Measurements from ENCODE around the gene DAPK3.
"Not testable (repeated sequence)": the region's sequence is repeated elsewhere in the genome, so short reads cannot be mapped to it uniquely, and the experiment has no call there.

The DAPK3 gene

DNA sequence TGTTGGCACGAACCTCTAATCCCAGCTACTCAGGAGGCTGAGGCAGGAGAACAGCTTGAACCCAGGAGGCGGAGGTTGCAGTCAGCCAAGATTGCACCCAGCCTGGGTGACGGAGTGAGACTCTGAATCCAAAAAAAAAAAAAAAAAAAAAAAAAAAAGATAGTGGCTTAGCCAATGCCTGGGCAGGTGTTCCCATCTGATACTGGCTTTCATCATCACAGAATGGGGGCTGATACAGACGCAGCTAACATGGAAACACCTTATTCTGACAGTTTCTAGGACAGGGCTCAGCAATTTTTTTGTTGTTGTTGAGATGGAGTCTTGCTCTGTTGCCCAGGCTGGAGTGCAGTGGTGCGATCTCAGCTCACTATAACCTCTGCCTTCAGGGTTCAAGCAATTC lies 29.9 kb upstream of the DAPK3 start:
- DNase-seq = not testable (repeated sequence)

DNA sequence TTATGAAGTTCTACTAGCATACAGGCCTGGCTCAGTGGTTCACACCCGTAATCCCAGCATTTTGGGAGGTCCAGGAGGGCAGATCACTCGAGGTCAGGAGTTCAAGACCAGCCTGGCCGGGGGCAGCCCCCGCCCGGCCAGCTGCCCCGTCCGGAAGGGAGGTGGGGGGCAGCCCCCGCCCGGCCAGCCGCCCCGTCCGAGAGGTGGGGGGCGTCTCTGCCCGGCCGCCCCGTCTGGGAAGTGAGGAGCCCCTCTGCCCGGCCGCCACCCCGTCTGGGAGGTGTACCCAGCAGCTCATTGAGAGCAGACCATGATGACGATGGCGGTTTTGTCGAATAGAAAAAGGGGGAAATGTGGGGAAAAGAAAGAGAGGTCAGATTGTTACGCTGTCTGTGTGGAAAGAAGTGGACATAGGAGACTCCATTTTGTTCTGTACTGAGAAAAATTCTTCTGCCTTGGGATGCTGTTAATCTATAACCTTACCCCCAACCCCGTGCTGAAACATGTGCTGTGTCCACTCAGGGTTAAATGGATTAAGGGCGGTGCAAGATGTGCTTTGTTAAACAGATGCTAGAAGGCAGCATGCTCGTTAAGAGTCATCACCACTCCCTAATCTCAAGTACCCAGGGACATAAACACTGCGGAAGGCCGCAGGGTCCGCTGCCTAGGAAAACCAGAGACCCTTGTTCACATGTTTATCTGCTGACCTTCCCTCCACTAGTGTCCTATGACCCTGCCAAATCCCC lies 27.9 kb upstream of the DAPK3 start:
- DNase-seq = not testable (repeated sequence)

DNA sequence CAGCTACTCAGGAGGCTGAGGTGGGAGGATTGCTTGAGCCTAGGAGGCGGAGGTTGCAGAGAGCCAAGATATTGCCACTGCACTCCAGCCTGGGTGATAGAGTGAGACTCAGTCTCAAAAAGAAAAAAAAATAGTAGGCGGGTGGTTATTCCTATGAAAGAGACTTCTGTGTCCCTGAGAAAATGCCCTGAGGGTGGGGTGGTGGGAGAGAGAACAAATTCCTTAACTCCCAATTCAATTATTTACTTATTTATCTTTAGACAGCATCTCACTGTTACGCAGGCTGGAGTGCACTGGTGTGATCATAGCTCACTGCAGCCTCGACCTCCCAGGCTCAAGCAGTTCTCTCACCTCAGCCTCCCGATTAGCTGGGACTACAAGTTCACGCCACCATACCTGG lies 24.7 kb upstream of the DAPK3 start:
- DNase-seq = no peak

DNA sequence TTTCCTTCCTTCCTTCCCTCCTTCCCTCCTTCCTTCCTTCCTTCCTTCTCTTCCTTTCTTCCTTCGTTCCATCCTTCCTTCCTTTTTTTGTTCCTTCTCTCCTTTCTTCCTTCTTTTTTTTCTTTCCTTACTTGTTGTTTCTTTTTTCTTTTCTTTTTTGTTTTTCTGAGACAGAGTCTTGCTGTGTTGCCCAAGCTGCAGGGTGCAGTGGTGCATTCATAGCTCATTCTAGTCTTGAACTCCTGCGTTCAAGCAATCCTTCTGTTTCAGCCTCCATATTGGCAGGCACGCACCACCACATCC lies 19.9 kb upstream of the DAPK3 start:
- DNase-seq = peak in 1 of 3 donors; percentile 17

DNA sequence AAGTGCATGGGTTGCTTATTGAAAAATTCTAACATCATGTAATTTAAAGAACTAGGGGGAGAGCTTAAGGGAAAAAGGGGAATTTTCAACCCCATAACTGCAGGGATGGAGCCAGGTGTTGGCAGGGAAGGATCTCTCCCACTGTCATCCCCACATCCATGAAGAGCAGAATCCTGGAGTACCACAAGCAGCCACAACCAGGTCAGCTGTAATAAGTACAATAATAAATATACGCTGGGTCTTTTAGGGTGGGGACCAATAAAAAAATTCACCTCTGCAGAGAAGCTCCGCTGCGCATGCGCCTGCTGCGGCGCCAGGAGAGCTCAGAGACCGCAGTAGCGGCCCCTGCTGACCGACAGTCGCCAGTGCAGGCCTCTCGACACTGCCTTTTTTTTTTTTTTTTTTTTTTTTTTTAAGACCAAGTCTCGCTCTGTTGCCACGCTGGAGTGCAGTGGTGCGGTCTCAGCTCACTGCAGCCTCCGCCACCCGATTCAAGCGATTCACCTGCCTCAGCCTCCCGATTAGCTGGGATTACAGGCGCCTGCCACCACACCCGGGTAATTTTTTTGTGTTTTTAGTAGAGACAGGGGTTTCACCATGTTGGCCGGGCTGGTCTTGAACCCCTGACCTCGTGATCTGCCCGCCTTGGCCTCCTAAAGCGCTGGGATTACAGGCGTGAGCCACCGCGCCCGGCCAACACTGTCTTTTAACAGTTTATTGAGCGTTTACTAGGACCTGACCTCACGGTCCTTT lies 16.9 kb upstream of the DAPK3 start:
- DNase-seq = peak; percentile 92 to 96 (median 95)

DNA sequence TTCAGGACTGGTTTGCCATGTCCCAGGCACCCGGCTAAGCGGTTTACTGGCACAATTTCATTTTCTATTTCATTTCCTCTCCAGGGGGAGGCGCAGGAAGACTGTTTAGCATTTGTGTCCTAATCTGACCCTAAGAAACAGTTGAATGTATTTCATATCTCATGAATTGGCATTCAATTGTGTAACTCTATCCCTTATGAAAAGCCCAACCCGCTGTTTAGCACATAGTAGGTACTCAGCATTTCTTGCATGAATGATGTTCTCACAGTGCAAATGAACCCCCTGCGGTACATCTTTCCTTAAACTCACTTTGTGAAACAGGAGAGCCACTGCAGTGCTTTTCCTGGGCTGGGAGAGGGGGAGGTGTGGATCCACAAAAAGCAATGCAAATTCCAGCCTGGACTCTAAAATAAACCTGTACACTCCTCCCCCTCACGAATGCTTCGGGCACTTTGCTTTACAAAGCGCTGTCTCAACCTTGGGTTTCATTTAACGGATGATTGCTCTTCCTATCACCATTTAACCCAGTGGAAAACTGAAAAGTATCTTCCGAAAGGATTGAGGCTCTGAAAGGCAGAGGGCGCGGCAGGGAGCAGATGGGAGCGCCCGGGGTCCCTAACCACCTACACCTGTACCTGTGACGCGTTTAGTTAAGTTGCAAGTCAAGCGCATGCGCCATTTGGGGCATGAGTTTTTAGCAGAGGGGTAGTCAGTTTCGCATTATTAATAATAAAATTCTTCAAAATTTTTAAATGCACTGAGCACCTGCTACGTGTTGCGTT lies 15.6 kb upstream of the DAPK3 start:
- peak; percentile 87 to 91 (median 90) for DNase-seq

DNA sequence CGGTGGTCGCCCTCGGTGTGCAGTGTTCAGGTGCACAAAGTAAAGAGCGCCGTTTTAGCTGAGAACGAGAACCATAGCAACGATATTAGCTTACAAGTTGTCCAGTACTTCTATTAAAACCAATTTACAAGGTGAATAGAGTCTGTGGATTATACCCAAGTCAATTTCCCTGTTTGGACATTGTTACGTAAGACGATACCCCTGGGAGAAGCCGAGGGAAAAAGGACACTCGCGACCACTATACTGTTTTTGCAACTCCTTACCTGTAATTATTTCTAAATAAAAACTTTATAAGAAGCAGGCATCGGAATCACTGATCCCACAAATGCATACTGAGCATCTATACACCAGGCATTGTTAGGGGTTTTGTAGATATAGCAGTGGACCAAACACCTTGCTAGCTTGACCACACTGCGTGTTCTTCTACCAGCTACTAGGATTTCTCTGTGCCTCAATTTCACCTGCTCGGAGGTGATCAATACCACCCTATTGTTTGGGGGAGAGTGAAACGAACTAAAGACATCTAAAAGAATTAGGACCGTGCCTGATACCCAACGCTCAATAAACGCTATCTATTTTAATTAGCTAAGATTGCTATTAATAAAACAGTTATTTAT lies 14.9 kb upstream of the DAPK3 start:
- no peak for DNase-seq

DNA sequence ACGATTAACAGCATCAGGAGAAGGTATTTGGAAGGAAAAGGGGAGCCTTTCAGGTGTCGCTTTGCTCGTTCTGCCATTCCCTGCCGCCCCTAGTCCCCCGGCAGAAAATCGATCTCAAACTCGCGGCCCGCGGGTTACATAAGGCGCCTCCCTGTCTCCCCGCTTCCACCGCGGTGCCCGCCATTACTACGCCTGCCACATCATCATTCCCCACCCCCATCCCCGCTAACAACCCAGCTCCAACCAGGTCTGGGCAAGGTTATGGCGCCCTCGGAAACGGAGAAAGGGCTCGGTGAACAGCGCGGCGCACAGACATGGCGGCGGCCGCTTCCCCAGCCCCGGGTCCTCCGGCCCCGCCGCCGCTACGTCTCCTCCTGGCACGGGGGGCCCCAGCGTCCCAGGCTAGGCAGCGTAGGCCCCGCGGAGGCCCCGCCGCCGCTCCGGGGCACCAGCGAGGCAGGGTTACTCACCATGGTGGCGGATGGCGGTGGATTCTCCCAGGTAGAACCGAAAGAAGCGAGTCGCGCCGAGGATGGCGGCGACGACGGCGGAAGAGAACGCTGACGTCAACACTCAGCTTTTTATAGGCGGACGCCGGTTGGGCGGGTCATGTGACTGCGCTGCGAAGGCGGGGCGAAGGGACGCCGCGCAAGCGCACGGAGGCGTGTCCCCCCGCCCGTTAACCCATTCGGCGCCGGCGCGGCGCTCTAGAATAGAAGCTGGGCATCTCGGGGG lies 14.2 kb upstream of the DAPK3 start, which contains the start of gene EEF2:
Gene EEF2, minus strand, starts transcription at position 556 of the 735 bp plus-strand sequence. Its CDS starts 83 bp downstream, at position 473.
- peak; percentile 97 to 98 (median 98) for DNase-seq

DNA sequence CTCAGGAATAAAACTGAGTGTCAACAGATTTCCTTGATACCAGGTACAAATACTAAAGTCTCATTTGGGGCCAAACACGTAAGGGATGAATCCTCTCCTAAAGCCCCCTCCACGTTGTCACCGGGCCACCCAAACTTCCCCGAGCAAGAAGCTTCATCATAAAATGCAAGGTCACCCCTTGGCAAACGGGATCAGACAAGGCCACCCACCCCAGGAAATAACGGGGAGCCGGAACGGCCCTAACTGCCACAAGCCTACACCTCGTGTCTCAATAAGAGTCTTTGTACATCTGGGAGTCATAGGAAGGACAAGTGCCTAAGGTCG lies 13.6 kb upstream of the DAPK3 start:
- peak in 2 of 3 donors; percentile 21 to 26 for DNase-seq

DNA sequence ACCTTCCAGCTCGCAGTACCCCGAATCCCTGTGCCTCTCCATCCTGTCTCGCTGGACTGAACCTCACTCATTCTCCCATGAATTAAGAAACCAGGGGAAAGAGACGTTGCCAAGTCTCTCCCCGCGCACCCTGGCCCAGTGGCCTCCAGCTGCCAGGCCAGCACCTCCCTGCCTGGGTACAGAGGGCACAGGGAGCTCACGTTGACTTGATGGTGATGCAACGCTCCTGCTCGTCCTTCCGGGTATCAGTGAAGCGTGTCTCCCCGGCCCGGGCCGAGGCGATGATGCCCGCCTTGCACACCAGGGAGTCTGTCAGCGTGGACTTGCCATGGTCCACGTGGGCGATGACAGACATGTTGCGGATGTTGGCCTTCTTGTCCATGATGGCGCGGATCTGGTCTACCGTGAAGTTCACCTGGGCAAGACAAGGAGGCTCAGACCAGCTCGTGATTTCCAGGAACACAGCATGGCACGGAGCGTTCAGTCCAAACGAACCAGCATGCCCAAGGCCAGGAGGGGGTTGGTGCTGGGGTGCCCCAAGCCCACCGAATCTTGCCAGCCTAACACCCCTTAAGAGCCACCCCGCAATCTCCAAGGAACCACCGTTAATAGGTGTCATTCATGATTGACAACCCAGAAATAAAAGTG lies 13.2 kb upstream of the DAPK3 start:
- DNase-seq = peak; percentile 39 to 52 (median 41)

DNA sequence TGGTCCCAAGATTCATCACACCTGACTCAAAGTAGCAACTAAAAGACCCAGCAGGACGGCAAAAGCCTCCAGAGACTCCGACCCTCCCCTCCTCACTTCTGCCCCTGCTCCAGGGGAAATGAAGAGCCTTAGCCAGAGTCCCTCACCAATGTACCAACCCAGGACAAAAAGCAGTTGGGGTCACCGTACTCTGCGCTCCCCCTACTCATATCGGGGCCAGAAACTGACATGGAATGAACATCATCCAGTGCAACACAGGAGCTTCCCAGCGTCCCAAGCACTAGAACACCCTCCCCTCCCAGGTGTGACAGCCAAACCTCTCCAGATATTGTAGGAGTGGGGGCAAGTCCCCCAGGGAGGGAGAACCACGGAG lies 12.6 kb upstream of the DAPK3 start:
- DNase-seq = no peak

DNA sequence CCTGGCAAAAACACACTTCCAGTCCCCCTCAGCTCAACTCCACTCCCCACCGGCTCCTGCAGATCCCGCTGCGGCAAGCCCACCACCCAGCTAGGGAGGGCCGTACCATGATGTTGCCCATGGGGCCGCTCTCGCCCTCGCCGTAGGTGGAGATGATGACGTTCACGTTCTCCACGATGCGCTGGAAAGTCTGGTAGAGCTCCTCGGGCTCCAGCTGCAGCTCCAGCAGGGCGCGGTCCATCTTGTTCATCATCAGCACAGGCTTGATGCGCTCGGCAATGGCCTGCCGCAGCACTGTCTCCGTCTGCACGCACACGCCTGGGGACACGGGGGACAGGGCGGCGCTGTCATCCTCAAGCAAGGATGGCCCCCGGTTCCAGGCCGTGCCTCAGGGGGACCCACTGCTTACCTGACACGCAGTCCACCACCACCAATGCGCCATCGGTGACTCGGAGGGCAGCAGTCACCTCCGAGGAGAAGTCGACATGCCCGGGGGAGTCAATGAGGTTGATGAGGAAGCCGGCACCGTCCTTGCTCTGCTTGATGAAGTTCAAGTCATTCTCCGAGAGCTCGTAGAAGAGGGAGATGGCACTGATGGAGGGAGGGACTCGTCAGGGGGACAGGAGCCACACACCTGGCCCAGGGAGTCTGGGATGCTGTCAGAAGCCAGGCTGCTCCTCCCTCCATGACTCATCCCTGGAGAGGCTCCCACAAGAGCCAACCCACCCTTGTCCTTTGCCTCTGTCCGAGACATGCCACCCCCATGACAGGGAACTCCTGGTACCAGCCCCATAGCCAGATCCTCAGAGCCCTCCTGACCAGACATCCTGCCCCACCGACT lies 12.0 kb upstream of the DAPK3 start:
- DNase-seq = no peak

DNA sequence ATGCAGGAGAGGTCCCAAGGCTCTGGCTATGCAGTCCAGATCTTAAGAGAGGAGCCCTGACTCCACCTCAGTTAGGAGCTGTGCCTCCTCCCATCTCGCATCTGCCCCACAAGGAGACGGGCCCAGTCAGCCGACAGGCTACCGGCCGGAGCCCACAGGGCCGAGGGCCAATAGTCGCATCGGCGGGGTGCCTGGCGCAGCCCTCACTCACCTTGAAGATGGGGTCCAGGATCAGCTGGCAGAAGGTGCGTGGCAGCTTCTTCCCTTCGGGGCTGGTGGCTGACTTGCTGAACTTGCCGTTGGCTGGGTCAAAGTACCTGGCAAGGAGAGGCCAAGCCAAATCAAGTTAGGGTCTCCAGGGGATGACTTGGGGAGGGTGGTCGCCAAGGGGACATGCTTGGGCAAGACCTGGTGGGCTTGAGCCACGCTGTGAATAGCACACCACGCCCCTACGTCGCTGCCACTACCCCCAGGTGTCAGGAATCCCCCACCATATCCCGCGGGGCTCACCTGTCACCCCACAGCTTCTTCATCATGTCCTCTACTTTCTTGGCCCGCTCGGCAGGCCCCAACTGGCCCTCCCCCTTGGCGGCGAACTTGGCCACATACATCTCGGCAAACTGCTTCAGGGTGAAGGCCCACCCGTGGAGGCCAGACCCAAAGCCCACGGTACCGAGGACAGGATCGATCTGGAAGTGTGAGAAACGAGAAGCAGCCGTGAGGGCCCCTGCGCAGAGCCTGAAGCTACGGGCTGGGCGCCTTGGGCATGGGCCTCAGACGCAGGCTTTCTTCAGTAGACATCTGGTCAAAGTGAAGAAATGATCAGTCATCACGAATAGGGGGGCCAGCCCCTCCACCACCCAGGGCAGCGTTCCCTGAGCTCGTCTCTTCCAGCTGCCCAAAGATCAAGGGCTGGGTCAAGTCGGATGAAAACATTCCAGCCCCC lies 11.1 kb upstream of the DAPK3 start:
- DNase-seq = no peak

DNA sequence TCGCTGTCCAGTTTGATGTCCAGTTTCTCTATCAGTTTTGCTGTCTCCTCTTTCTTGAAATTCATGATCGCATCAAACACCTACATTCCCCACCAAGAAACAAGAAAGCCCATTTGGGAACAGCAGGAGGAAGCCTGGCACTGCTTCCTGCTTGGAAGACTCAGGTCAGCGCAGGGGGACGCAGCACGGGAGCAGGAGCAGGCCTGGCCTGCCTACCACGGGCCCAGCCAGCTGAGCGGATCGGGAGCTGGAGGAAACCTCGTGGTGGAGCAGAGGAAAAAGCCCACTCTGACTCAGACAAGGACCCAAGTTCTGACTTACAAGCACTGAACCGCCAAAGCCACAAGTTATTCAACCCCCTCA lies 10.5 kb upstream of the DAPK3 start:
- no peak for DNase-seq

DNA sequence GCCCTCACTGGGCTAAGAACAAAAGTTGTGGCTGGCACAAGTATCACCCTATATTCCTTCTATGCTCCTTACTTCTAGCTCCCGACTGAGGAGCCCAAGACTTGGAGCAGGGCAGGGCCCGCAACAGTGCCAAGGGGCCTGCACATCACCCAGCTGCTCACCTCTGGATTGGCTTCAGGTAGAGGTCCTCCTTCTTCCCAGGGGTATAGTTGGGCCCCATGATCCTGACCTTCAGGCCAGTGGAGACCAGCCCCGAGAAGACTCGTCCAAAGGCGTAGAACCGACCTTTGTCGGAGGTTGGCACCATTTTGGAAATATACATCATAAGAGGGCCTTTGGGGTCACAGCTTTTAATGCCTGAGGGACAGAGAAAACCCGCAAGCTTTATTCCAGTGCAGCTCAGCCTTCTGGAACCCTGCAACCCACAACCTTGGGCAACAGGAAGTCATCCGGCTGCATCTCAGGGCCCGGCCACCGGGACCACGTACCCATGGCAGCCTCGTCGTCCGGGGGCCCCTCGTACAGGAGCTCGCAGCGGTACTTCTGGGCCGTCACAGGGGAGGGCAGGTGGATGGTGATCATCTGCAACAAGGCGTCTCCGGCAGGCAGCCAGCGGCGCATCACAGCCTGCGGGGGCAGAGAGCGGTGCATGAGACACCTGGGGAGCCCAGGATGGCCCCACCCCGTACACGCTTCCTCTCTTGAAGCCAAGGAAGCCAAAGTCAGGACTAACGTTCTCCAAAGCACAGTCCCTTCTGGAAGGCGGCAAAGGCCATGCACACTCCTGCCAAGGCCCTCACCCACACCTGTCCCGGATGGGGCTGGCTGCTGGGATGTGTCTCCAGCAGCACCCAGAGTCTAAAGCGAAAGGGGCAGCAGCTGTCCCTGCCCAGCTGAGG lies 9.7 kb upstream of the DAPK3 start:
- DNase-seq = no peak

DNA sequence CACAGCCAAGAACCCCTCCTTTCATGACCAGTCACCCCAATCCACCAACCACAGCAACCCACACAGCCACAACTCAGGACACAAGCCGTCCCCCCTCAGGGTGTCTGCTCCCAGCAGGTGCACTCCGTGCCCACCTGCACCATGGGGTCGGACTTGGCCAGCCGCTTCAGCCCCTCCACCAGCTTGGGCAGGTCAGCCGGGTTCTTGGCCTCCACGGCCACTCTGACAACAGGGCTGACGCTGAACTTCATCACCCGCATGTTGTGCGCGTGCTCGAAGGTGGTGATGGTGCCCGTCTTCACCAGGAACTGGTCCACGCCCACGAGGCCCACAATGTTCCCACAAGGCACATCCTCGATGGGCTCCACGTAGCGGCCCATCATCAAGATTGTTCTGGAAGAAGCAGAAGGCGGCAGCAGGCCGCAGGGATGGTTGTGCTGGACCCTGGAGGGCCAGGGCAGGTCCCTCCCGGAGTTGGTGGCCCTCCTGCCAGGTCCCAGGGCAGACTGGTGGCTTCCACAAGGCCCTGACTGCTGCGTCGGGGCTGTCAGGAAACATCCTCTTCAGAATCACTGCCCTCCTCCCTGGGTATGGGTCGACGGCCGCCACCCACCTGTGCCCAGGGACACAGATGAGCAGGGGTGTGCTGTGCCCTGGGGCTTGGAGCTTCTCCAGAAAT lies 8.9 kb upstream of the DAPK3 start:
- DNase-seq = no peak

DNA sequence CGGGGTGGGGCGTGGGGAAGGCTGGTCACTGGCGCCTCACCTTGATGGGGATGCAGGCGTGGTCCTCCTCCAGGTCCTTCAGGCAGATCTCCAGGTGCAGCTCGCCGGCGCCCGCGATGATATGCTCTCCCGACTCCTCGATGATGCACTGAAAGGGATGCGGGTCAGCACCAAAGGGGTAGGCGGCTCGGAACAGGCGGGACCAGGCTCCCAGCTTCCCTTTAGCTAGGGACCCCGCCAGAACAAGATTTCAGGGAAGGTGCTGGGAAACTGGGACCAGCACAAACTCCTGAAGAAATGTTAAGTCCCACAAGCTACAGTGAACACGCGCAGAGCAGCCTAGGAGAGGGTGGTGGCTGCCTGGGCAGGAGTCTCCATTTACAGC lies 8.4 kb upstream of the DAPK3 start:
- no peak for DNase-seq

DNA sequence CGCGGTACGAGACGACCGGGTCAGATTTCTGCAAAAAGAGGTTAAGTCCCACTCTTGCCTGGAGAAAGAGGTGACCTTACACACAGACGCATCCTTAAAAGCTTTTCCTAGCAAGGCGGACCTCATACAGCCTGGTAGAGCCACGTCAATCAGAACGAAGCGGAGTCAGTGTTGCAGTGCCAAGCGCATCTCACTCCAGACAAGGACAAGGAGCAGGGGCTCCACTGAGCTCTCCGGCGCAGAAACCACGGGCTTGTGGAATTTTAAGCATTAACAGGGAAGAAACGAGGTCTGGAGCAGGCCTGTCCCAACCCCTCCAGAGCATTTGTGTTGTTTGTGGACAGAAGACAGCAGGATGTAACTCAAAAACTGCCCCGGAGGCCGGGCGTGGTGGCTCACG lies 7.2 kb upstream of the DAPK3 start:
- no peak for DNase-seq
